Kidney epithelial cell (primary cell): ENCODE data around the gene FAM13A. TPM values are rescaled to one million over a fixed set of nuclear protein-coding genes. Genes with fewer than 3 reads are reported as not detected.

Experiments used
- DNase-seq: peaks from one replicate; pipeline ENCODE4 v3.0.0-alpha.2; 2010; ENCODE audit warnings: low read depth
- H3K27me3 ChIP-seq: 2 replicates; pipeline ENCODE4 v1.6.0; 2011; ENCODE audit warnings: low read length; ENCODE audit not compliant: control insufficient read depth, insufficient read depth
- H3K36me3 ChIP-seq: 2 replicates; pipeline ENCODE4 v1.5.1; 2011; ENCODE audit warnings: low read length; ENCODE audit not compliant: control insufficient read depth, insufficient read depth
- H3K4me3 ChIP-seq: 2 replicates; pipeline ENCODE4 v1.5.1; 2011; ENCODE audit warnings: low read depth, mild to moderate bottlenecking, control low read depth, low read length
- total RNA-seq: library from RNA; depleted of rRNA; stranded (reverse); fragments of >200 nt; gene quantifications from 2 replicates; pipeline ENCODE4 v1.2.3, GENCODE V29; 2015
- TF ChIP-seq, protein P1 (sequence below): IDR thresholded peaks from 2 replicates; pipeline ENCODE4 v1.5.1; 2011; ENCODE audit warnings: mild to moderate bottlenecking, moderate library complexity, low read length, control low read depth, inconsistent platforms; ENCODE audit not compliant: insufficient read depth, poor library complexity, severe bottlenecking

The FAM13A gene
- total RNA-seq, 1 donor from 2014 or later = 3.4 TPM

DNA sequence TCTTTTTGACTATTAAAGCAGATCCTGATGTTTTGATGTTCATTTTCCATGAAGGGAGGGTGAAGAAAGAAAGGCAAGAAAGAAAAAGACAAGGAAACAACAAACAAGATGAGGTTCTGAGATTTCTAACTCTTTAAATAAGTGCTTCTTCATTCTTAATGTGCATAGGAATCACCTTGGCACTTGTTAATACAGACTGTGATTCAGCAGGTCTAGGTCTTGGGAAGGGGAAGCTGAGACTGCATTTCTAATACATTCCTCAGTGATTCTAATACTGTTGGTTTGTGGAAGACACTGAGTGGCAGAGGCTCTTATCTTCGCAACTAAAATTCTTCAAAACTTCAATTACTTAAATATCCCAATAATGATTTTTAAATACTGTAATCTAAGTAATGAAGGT, 264.2 kb downstream of the FAM13A start:
- TF ChIP-seq, protein P1, sequence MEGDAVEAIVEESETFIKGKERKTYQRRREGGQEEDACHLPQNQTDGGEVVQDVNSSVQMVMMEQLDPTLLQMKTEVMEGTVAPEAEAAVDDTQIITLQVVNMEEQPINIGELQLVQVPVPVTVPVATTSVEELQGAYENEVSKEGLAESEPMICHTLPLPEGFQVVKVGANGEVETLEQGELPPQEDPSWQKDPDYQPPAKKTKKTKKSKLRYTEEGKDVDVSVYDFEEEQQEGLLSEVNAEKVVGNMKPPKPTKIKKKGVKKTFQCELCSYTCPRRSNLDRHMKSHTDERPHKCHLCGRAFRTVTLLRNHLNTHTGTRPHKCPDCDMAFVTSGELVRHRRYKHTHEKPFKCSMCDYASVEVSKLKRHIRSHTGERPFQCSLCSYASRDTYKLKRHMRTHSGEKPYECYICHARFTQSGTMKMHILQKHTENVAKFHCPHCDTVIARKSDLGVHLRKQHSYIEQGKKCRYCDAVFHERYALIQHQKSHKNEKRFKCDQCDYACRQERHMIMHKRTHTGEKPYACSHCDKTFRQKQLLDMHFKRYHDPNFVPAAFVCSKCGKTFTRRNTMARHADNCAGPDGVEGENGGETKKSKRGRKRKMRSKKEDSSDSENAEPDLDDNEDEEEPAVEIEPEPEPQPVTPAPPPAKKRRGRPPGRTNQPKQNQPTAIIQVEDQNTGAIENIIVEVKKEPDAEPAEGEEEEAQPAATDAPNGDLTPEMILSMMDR = no peak
- H3K27me3 ChIP-seq = no peaks in the 10 kb centered on the region
- no peaks in the 10 kb centered on the region for H3K36me3 ChIP-seq
- no peak overlapping the region for H3K4me3 ChIP-seq
- peak; percentile 41 for DNase-seq

DNA sequence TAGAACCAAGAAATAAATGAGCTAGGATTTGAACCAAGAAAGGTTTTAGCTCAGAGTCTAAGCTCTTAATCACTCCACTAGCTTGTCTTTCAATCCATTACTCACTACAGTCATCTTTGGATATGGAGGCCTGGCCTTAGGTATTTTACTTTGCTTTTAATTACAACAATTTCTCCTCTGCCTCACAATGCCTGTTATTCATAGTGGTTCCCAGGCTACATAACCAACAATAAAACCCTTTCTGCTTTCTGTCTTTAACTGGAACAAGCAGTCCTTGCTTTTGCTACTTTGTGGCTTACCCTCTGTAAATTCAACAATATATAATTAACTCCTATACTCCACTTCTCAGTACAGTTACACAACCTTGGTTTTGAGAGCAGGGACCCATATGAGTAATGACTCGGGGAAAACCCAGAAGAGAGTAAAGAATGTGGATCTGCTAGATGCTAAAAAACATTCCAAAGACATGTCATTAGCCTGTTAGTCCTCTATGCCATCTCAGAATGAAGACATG, 264.7 kb downstream of the FAM13A start:
- DNase-seq = peak; percentile 85
- TF ChIP-seq, protein P1 = no peak
- H3K4me3 ChIP-seq = no peak overlapping the region
- H3K36me3 ChIP-seq = no peaks in the 10 kb centered on the region
- no peaks in the 10 kb centered on the region for H3K27me3 ChIP-seq

DNA sequence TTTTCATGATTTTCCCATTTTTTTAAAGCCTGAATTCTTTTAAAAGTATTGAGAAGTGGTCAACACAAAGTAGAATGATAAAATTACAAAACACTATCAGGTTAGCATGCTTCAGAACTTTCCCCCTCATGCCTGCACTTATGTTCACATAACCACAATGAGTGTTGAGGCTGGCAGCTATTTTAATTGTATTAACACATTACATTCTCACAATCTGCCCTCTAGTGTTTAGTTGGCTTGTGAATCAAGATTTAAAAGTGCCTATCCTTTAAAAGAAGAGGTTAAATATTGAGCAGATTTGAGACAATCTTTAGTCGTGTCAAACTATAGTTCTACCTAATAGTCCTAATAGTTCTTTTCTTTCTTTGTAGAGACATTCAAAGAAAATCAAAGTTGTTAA, 265.7 kb downstream of the FAM13A start:
- TF ChIP-seq, protein P1 = peak; percentile 41
- DNase-seq = peak; percentile 26
- Histone ChIP-seq H3K4me3 (no peak overlapping the region), H3K27me3 (no peaks in the 10 kb centered on the region), H3K36me3 (no peaks in the 10 kb centered on the region)

- no peaks in the 10 kb centered on the region for H3K36me3 ChIP-seq
- no peaks in the 10 kb centered on the region for H3K27me3 ChIP-seq
- TF ChIP-seq, protein P1 = no peak
- DNase-seq = no peak
- no peak overlapping the region for H3K4me3 ChIP-seq
Observed at GRCh38 chr4:88788895-88789294, 268.1 kb downstream of the FAM13A start.

- no peak for DNase-seq
- H3K27me3 ChIP-seq = no peaks in the 10 kb centered on the region
- TF ChIP-seq, protein P1 = no peak
- no peaks in the 10 kb centered on the region for H3K36me3 ChIP-seq
- H3K4me3 ChIP-seq = no peak overlapping the region
Observed at GRCh38 chr4:88788424-88788823, 268.6 kb downstream of the FAM13A start.

DNA sequence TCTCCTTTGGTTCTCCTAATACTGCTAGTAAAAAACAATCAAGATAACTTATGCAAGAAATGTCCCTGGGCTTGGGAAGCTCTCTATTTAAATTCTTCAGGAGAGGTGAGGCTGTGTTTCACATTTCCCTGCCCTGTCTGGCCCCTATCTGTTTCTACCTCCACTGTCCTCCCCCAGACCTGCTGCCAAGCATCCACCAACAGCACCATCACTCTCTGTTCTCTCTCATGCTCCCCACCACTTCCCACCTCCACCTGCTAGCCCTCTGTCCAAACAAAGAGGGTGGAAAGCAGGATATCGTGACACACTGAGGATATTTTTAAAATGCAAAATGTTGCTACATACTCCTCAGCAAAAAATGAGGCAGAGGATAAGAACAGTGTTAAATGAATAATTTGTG, 271.0 kb downstream of the FAM13A start:
- Histone ChIP-seq H3K4me3 (no peak overlapping the region), H3K36me3 (no peaks in the 10 kb centered on the region), H3K27me3 (no peaks in the 10 kb centered on the region)
- no peak for DNase-seq
- TF ChIP-seq, protein P1 = no peak
